Fibroblast of pulmonary artery (primary cell): ENCODE measurements around the gene THOC5.
"Not testable (repeated sequence)": the region's sequence is repeated elsewhere in the genome, so short reads cannot be mapped to it uniquely, and the experiment has no call there.

ENCODE experiments used
- DNase-seq: peaks from one replicate; pipeline ENCODE4 v3.0.0-alpha.2; 2010; ENCODE audit warnings: low read depth
- H3K4me3 ChIP-seq: replicated peaks from 2 replicates; pipeline ENCODE4 v1.5.1; 2011; ENCODE audit warnings: low read depth, mild to moderate bottlenecking, control low read depth, low read length, moderate library complexity
- CTCF ChIP-seq: IDR thresholded peaks from 2 replicates; pipeline ENCODE4 v1.5.1; 2011; ENCODE audit warnings: mild to moderate bottlenecking, control low read depth, low read length, inconsistent platforms; ENCODE audit errors: missing control alignments

Gene THOC5

DNA sequence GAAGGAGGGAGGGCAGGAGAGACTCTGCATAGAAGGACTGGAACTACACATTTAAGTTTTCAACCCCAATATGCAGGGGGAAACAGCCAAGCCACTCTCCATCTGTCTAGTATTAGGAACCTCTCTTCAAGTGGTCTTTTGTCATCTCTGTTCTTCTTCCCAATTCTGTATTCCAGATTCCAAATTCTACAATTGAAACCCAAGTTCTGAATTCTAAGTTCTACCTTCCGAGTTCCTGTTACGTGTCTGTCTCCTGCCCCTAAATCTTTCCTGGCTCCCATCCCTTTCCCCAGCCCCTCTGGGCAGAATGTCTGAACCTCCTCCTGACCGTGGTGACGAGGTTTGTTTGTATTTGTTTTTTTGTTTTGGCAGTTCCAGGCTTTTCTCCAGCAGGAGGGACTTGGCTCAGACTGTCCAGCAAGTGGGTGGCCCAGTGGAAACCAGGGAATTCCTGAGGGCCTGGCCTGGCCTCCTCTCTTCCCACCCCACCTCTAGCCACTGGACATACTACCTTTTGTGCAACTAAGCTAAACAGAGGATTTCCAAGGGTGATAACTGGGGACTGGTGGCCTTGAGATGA lies 1.6 kb upstream of the THOC5 start:
- TF ChIP-seq CTCF = no peak
- no peak overlapping the region for H3K4me3 ChIP-seq
- DNase-seq = peak; percentile 14

DNA sequence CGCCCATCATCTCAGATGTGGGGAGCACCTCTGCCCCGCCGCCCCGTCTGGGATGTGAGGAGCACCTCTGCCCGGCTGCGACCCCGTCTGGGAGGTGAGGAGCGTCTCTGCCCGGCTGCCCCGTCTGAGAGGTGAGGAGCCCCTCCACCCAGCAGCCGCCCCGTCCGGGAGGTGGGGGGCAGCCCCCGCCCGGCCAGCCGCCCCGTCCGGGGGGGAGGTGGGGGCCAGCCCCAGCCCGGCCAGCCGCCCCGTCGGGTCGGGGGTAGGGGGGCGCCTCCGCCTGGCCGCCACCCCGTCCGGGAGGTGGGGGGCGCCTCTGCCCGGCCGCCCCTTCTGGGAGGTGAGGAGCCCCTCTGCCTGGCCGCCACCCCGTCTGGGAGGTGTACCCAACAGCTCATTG lies 1.2 kb downstream of the THOC5 start:
- not testable (repeated sequence) for DNase-seq
- H3K4me3 ChIP-seq = peak overlapping the region; percentile 67

DNA sequence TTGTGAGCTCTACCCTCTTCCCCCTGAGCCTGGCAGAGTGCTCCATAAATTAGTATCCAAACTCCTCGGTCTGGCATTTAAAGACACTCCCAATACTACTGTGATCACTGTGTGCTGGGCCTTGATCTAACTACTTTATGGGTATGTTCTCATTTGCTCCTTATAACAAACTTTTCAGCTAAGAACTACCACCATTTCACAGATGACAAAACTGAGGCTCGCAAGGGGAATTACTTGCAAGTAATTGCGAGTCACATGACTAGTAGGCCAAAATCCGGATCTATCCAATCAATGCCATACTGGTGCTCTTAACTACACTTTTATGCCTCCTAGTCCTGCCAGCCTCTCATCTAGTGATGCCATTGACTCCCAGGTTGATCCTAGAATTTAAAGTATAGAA lies 3.6 kb downstream of the THOC5 start:
- DNase-seq = no peak
- H3K4me3 ChIP-seq = no peak overlapping the region
- no peak for TF ChIP-seq CTCF

- DNase-seq = peak; percentile 9
- not testable (repeated sequence) for H3K4me3 ChIP-seq
Observed at GRCh38 chr22:29545045-29545444, 8.5 kb downstream of the THOC5 start.

DNA sequence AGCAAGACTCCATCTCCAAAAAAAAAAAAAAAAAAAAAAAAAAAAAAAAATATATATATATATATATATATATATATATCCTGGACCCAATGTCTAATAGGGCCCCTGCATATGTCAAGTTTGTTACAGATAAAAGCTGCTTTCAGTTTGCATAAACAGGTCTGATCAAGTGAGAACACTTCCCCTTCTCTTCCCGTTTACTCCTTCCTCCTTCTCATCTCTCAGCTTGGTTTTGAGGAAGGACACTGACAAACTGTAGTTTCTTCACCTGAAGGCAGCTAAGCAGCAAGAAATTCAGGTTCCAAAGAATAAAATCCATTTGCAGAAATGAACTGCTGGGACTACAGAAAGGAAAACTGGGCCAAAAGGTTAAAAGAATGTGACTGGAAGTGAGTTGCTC lies 11.7 kb downstream of the THOC5 start:
- no peak for TF ChIP-seq CTCF
- no peak overlapping the region for H3K4me3 ChIP-seq
- no peak for DNase-seq

- no peak for TF ChIP-seq CTCF
- no peak overlapping the region for H3K4me3 ChIP-seq
- DNase-seq = peak; percentile 4
Observed at GRCh38 chr22:29539105-29539504, 14.5 kb downstream of the THOC5 start.

DNA sequence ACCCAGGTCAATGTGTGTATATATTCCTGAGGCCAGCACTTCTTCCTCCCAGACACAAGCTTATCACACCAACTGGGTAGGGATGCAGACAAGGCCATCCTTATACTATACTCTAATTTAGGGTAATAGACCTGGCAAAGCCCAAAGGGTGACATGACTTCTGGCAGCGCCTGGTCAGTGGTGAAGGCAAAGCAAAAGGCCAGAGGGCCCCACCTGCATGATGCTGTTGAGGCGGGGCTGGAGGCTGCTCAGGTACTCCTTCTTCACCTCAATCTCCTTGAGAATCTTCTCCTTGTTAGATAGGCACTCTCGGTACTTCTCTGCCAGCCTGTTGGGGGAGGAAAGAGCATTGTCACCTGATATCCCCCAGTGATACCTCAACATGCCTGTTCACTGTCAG lies 17.1 kb downstream of the THOC5 start:
- TF ChIP-seq CTCF = no peak
- no peak for DNase-seq

DNA sequence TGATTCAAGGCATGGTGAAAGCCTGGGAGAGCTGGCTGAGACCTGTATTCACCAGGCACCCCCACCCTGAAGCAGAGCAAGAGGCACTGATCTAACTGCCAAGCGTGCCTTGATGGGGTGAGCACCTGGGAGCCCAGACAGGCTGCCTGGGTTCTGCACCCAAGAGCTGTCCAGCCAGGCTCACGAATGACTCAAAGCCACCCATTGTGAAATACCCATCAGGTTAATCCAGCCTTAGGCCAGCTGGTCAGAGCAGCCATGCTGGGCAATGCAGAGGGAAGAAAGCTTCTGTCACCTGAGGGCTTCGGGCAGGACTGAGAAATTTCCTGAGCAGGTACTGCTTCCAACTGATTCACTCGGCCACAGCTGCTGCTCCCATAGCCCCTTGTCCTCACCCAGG lies 22.1 kb downstream of the THOC5 start:
- no peak for TF ChIP-seq CTCF
- no peak overlapping the region for H3K4me3 ChIP-seq
- no peak for DNase-seq

More for the DNA sequence above, 17.1 kb downstream of the THOC5 start:
- no peak overlapping the region for H3K4me3 ChIP-seq
